HG03460 (cell line): ENCODE measurements around the gene POLN.

Experiments used
- ATAC-seq: cut with Tn5 transposase; IDR thresholded peaks from one replicate; pipeline ENCODE4 v1.9.1; 2021; ENCODE audit not compliant: unreplicated experiment

Gene POLN

GRCh38 chr4:2126309-2127043 is 115.4 kb downstream of the POLN start:
- ATAC-seq = no peak

GRCh38 chr4:2125831-2126230 is 116.1 kb downstream of the POLN start:
- ATAC-seq = no peak

GRCh38 chr4:2125023-2125422 is 116.9 kb downstream of the POLN start:
- no peak for ATAC-seq

GRCh38 chr4:2116687-2117400 is 125.1 kb downstream of the POLN start:
- ATAC-seq = no peak

GRCh38 chr4:2105559-2105958 is 136.4 kb downstream of the POLN start:
- ATAC-seq = no peak

GRCh38 chr4:2104556-2105345 is 137.2 kb downstream of the POLN start:
- no peak for ATAC-seq

- ATAC-seq = no peak
Measured at GRCh38 chr4:2103843-2104547, 137.9 kb downstream of the POLN start.

GRCh38 chr4:2103127-2103842 is 138.6 kb downstream of the POLN start:
- no peak for ATAC-seq

- no peak for ATAC-seq
Measured at GRCh38 chr4:2102045-2102883, 139.7 kb downstream of the POLN start.

- ATAC-seq = no peak
Measured at GRCh38 chr4:2101346-2102044, 140.4 kb downstream of the POLN start.

- no peak for ATAC-seq
Measured at GRCh38 chr4:2096073-2096609, 145.8 kb downstream of the POLN start.

GRCh38 chr4:2095236-2096072 is 146.5 kb downstream of the POLN start:
- ATAC-seq = no peak

GRCh38 chr4:2094545-2094944 is 147.4 kb downstream of the POLN start:
- no peak for ATAC-seq

- no peak for ATAC-seq
Measured at GRCh38 chr4:2093265-2093664, 148.7 kb downstream of the POLN start.

GRCh38 chr4:2092669-2093053 is 149.3 kb downstream of the POLN start:
- no peak for ATAC-seq

GRCh38 chr4:2091990-2092668 is 149.8 kb downstream of the POLN start:
- ATAC-seq = no peak

- no peak for ATAC-seq
Measured at GRCh38 chr4:2090642-2091041, 151.3 kb downstream of the POLN start.
